ENCODE measurements around the gene PRDM16. TPM values are rescaled to one million over a fixed set of nuclear protein-coding genes. Genes with fewer than 3 reads are reported as not detected.

The PRDM16 gene
- total RNA-seq, 1 experiment from 2014 or later: 6.1 TPM

DNA sequence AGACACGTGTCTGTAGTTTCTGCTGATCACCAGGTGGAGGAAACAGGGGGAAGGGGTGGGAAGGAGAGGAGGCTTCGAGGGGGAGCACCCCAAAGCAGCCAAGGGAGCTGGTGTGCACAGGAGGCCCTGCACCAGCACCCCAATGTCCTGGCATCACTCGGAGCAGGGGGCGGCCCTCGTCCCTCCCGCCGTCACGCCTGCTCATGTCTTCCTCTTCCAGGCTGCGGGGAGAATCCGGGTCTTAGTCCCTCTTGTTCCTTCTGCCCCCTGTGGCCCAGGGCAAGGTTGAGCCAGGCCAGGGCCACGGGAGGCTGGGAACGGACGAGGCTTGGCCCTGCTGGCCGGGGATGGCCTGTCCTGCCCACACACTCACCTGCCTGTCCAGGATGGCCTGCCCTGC lies 364.1 kb downstream of the PRDM16 start:
- H2AFZ ChIP-seq (ENCODE audit: low read depth, low read length, poor library complexity, severe bottlenecking): no peak overlapping the region
- intact Hi-C loops (cut with micrococcal nuclease): no loop called here

More for the DNA sequence above, 364.1 kb downstream of the PRDM16 start:
- ChIA-PET POLR2A (no interaction called here), RAD21 (ENCODE audit: low non-redundant PET in 1 of 2, low total read pairs in 2 of 2, uncharacterized antibody in 2 of 2, unreplicated experiment in 2 of 2) (no interaction called here), CTCF (no interaction called here)
- H3K4me3 ChIP-seq (replicated peaks in 1 of 2; ENCODE audit: low read depth in 1 of 2, low read length in 2 of 2): no peak overlapping the region
- no peaks in the 10 kb centered on the region for H3K9me2 ChIP-seq (ENCODE audit: insufficient read depth)
- H3K27ac ChIP-seq (ENCODE audit: low read depth, low read length): no peak overlapping the region
- no peaks in the 10 kb centered on the region for H3K27me3 ChIP-seq (ENCODE audit: insufficient read depth, low read length)
- no peaks in the 10 kb centered on the region for H3K4me1 ChIP-seq (ENCODE audit: control insufficient read depth in 1 of 2, insufficient read depth in 2 of 2, low read length in 2 of 2)
- TF ChIP-seq, protein P1, sequence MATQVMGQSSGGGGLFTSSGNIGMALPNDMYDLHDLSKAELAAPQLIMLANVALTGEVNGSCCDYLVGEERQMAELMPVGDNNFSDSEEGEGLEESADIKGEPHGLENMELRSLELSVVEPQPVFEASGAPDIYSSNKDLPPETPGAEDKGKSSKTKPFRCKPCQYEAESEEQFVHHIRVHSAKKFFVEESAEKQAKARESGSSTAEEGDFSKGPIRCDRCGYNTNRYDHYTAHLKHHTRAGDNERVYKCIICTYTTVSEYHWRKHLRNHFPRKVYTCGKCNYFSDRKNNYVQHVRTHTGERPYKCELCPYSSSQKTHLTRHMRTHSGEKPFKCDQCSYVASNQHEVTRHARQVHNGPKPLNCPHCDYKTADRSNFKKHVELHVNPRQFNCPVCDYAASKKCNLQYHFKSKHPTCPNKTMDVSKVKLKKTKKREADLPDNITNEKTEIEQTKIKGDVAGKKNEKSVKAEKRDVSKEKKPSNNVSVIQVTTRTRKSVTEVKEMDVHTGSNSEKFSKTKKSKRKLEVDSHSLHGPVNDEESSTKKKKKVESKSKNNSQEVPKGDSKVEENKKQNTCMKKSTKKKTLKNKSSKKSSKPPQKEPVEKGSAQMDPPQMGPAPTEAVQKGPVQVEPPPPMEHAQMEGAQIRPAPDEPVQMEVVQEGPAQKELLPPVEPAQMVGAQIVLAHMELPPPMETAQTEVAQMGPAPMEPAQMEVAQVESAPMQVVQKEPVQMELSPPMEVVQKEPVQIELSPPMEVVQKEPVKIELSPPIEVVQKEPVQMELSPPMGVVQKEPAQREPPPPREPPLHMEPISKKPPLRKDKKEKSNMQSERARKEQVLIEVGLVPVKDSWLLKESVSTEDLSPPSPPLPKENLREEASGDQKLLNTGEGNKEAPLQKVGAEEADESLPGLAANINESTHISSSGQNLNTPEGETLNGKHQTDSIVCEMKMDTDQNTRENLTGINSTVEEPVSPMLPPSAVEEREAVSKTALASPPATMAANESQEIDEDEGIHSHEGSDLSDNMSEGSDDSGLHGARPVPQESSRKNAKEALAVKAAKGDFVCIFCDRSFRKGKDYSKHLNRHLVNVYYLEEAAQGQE (IDR thresholded peaks at IDR 0.05; ENCODE audit: low read depth): no peak
- TF ChIP-seq EGR1 (IDR thresholded peaks at IDR 0.05; ENCODE audit: low read depth) (no peak), CBX3 (IDR thresholded peaks at IDR 0.05; ENCODE audit: low read depth) (no peak), ELF1 (IDR thresholded peaks at IDR 0.05; ENCODE audit: borderline replicate concordance, low read depth) (no peak), EZH2 (IDR thresholded peaks at IDR 0.05) (no peak), YY1 (IDR thresholded peaks at IDR 0.05; ENCODE audit: extremely low read depth, insufficient replicate concordance, low read depth, low read length) (no peak), ZFX (IDR thresholded peaks at IDR 0.05) (no peak), POLR2AphosphoS5 (IDR thresholded peaks at IDR 0.05; ENCODE audit: low read depth, low read length) (no peak), EZH2phosphoT487 (IDR thresholded peaks at IDR 0.05; ENCODE audit: borderline replicate concordance) (no peak), TCF7L2 (IDR thresholded peaks at IDR 0.05; ENCODE audit: borderline replicate concordance, extremely low read depth, insufficient read depth, insufficient read length) (no peak), RAD21 (IDR thresholded peaks at IDR 0.05; ENCODE audit: low read depth) (no peak), JUND (IDR thresholded peaks at IDR 0.05) (no peak), CEBPB (IDR thresholded peaks at IDR 0.05; ENCODE audit: low read depth) (no peak)
- TF ChIP-seq, protein P2, sequence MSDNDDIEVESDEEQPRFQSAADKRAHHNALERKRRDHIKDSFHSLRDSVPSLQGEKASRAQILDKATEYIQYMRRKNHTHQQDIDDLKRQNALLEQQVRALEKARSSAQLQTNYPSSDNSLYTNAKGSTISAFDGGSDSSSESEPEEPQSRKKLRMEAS (IDR thresholded peaks at IDR 0.05): no peak
- TF ChIP-seq, protein P3, sequence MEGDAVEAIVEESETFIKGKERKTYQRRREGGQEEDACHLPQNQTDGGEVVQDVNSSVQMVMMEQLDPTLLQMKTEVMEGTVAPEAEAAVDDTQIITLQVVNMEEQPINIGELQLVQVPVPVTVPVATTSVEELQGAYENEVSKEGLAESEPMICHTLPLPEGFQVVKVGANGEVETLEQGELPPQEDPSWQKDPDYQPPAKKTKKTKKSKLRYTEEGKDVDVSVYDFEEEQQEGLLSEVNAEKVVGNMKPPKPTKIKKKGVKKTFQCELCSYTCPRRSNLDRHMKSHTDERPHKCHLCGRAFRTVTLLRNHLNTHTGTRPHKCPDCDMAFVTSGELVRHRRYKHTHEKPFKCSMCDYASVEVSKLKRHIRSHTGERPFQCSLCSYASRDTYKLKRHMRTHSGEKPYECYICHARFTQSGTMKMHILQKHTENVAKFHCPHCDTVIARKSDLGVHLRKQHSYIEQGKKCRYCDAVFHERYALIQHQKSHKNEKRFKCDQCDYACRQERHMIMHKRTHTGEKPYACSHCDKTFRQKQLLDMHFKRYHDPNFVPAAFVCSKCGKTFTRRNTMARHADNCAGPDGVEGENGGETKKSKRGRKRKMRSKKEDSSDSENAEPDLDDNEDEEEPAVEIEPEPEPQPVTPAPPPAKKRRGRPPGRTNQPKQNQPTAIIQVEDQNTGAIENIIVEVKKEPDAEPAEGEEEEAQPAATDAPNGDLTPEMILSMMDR (IDR thresholded peaks at IDR 0.05 in 2 of 3, conservative IDR thresholded peaks at IDR 0.05 in 1 of 3; ENCODE audit: borderline replicate concordance in 1 of 3, insufficient read depth in 1 of 3, low read depth in 2 of 3, low read length in 2 of 3): no peak
- no peaks in the 10 kb centered on the region for H3K9me3 ChIP-seq (ENCODE audit: control insufficient read depth in 1 of 2, insufficient read depth in 1 of 2, low read depth in 1 of 2, low read length in 2 of 2)
- no peak for ATAC-seq
- H3K4me2 ChIP-seq (ENCODE audit: low read length): no peak overlapping the region
- H3K36me3 ChIP-seq (ENCODE audit: control insufficient read depth in 1 of 2, insufficient read depth in 2 of 2, low read length in 2 of 2): no peaks in the 10 kb centered on the region
- no peak for DNase-seq (ENCODE audit: low read depth, low spot score)
- BruUV-seq (replicated peaks): no TSS peak
- H3K9ac ChIP-seq (ENCODE audit: low read length): no peak overlapping the region
- no peaks in the 10 kb centered on the region for H4K20me1 ChIP-seq (ENCODE audit: insufficient read depth)
- no peaks in the 10 kb centered on the region for H3K79me2 ChIP-seq (ENCODE audit: insufficient read depth, low read length)
